Measurements from ENCODE around the gene LRRC10B. TPM values are rescaled to one million over a fixed set of nuclear protein-coding genes. Genes with fewer than 3 reads are reported as not detected.

The LRRC10B gene
- polyA plus RNA-seq, 2 of the 4 experiments (the other 2 are of a cell fraction): 0.03 to 0.04 TPM

DNA sequence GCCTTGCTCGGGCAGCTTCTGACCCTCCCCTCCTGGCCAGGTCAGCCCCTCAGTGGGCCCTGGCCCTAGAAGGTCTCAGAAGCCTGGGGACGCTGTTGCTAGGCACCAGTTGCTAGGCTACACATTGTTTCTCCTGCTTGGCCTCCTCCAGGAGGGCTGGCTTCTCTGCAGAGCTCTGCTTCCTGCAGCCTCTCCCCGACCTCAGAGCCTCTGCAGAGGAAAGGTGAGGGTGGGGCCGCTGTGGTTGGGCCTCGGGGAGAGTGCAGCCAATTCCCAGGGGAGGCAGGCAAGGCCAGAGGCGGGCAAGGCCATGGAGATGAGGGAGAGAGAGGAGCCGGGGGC lies 27.6 kb upstream of the LRRC10B start:
- no peak for TF ChIP-seq NPAS2 (CRISPR knock-in tag; IDR thresholded peaks at IDR 0.05; ENCODE audit: borderline replicate concordance)
- TF ChIP-seq NR3C1 (IDR thresholded peaks at IDR 0.05): no peak
- no peak for TF ChIP-seq GATA3 (IDR thresholded peaks at IDR 0.05; ENCODE audit: borderline replicate concordance)
- TF ChIP-seq ESRRA (IDR thresholded peaks at IDR 0.05; ENCODE audit: borderline replicate concordance, low read length): no peak
- TF ChIP-seq ZFP36 (IDR thresholded peaks at IDR 0.05; ENCODE audit: borderline replicate concordance, partially characterized antibody): no peak
- no peak for TF ChIP-seq RCOR1 (IDR thresholded peaks at IDR 0.05; ENCODE audit: low read depth, low read length)
- no peak for TF ChIP-seq FOXS1 (CRISPR knock-in tag; IDR thresholded peaks at IDR 0.05)
- no peak for TF ChIP-seq MAZ (IDR thresholded peaks at IDR 0.05; ENCODE audit: borderline replicate concordance, low read depth, low read length)
- no peak for TF ChIP-seq ZSCAN20 (CRISPR knock-in tag; IDR thresholded peaks at IDR 0.05)
- TF ChIP-seq EP300 (IDR thresholded peaks at IDR 0.05): no peak
- ChIA-PET POLR2A (no interaction called here), CTCF (interaction anchor here (1.0 to 9.1 kb wide), 11 partner anchors 9 to 156 kb away, joined by 3 to 141 read pairs (median 8); partner anchors contain the start of gene LRRC10B)
- H3K9me3 ChIP-seq: no peaks in the 10 kb centered on the region
- peak; percentile 36 to 41; a peak in 5 of 6 replicates for ATAC-seq
- no peak overlapping the region for H3K4me3 ChIP-seq
- no peak overlapping the region for H3K27ac ChIP-seq
- DNase-seq (ENCODE audit: low read depth in 1 of 2, low spot score in 1 of 2): peak in 1 of 2 experiments; percentile 55
- no peak overlapping the region for H3K4me2 ChIP-seq
- no peak for FAIRE-seq
- 59% methylated on average over 4 of the region's 7 CpGs for WGBS (ENCODE audit: missing lambda C conversion rate)
- no peaks in the 10 kb centered on the region for H3K4me1 ChIP-seq

GRCh38 chr11:61481806-61482205 lies 26.7 kb upstream of the LRRC10B start:
- CTCF ChIA-PET: interaction anchor here (0.8 to 9.1 kb wide), 18 partner anchors 8 to 252 kb away, joined by 3 to 141 read pairs (median 6); partner anchors contain the start of gene LRRC10B
- Histone ChIP-seq H3K4me2 (no peak overlapping the region), H3K27ac (no peak overlapping the region), H3K4me1 (no peaks in the 10 kb centered on the region), H3K4me3 (no peak overlapping the region), H3K9me3 (no peaks in the 10 kb centered on the region)
- POLR2A ChIA-PET: no interaction called here
- ATAC-seq (no peak), DNase-seq (ENCODE audit: low read depth in 1 of 2, low spot score in 1 of 2) (no peak), FAIRE-seq (no peak)
- TF ChIP-seq FOSB (CRISPR knock-in tag; IDR thresholded peaks at IDR 0.05): no peak
- no peak for TF ChIP-seq RNF2 (IDR thresholded peaks at IDR 0.05; ENCODE audit: borderline replicate concordance, low read depth)
- no peak for TF ChIP-seq NPAS2 (CRISPR knock-in tag; IDR thresholded peaks at IDR 0.05; ENCODE audit: borderline replicate concordance)
- TF ChIP-seq MYC (IDR thresholded peaks at IDR 0.05; ENCODE audit: borderline replicate concordance, low read length): no peak
- TF ChIP-seq, protein P1, sequence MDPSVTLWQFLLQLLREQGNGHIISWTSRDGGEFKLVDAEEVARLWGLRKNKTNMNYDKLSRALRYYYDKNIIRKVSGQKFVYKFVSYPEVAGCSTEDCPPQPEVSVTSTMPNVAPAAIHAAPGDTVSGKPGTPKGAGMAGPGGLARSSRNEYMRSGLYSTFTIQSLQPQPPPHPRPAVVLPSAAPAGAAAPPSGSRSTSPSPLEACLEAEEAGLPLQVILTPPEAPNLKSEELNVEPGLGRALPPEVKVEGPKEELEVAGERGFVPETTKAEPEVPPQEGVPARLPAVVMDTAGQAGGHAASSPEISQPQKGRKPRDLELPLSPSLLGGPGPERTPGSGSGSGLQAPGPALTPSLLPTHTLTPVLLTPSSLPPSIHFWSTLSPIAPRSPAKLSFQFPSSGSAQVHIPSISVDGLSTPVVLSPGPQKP (IDR thresholded peaks at IDR 0.05; ENCODE audit: low read depth, low read length): no peak
- no peak for TF ChIP-seq POLR2A (IDR thresholded peaks at IDR 0.05; ENCODE audit: low read length)
- no peak for TF ChIP-seq E2F6 (IDR thresholded peaks at IDR 0.05; ENCODE audit: borderline replicate concordance, low read depth)
- no peak for TF ChIP-seq HDAC2 (IDR thresholded peaks at IDR 0.05)
- no peak for TF ChIP-seq ZC3H11A (IDR thresholded peaks at IDR 0.05)
- TF ChIP-seq MAFK (IDR thresholded peaks at IDR 0.05; ENCODE audit: partially characterized antibody): no peak
- no peak for TF ChIP-seq RAD21 (conservative IDR thresholded peaks at IDR 0.05 in 1 of 2, IDR thresholded peaks at IDR 0.05 in 1 of 2)
- no peak for TF ChIP-seq KDM1A (IDR thresholded peaks at IDR 0.05; ENCODE audit: low read depth)
- 64% methylated on average over 10 of the region's 10 CpGs for WGBS (ENCODE audit: missing lambda C conversion rate)

GRCh38 chr11:61482513-61482912 lies 26.0 kb upstream of the LRRC10B start:
- TF ChIP-seq ESRRA (IDR thresholded peaks at IDR 0.05; ENCODE audit: borderline replicate concordance, low read length): no peak
- TF ChIP-seq CTCF (IDR thresholded peaks at IDR 0.05): peak; percentile 40; the same call in 2 of the 3 replicates
- TF ChIP-seq HDAC2 (IDR thresholded peaks at IDR 0.05): no peak
- Histone ChIP-seq H3K4me1 (no peaks in the 10 kb centered on the region), H3K27ac (no peak overlapping the region), H3K4me3 (no peak overlapping the region), H3K9me3 (no peaks in the 10 kb centered on the region), H3K4me2 (no peak overlapping the region)
- DNase-seq (ENCODE audit: low read depth in 1 of 2, low spot score in 1 of 2) (peak; percentile 33 to 67), ATAC-seq (peak; percentile 52 to 85; a peak in 5 of 6 replicates), FAIRE-seq (no peak)
- POLR2A ChIA-PET: interaction anchor here (1.1 kb wide), 1 partner anchor 34 kb away, joined by 3 read pairs; no protein-coding TSS in a partner anchor
- CTCF ChIA-PET: interaction anchor here (0.5 to 9.1 kb wide), 17 partner anchors 11 to 251 kb away, joined by 3 to 141 read pairs (median 5); partner anchors contain the start of gene LRRC10B
- 42% methylated on average over 7 of the region's 7 CpGs for WGBS (ENCODE audit: missing lambda C conversion rate)
